ENCODE data around the gene BLOC1S4.

DNA sequence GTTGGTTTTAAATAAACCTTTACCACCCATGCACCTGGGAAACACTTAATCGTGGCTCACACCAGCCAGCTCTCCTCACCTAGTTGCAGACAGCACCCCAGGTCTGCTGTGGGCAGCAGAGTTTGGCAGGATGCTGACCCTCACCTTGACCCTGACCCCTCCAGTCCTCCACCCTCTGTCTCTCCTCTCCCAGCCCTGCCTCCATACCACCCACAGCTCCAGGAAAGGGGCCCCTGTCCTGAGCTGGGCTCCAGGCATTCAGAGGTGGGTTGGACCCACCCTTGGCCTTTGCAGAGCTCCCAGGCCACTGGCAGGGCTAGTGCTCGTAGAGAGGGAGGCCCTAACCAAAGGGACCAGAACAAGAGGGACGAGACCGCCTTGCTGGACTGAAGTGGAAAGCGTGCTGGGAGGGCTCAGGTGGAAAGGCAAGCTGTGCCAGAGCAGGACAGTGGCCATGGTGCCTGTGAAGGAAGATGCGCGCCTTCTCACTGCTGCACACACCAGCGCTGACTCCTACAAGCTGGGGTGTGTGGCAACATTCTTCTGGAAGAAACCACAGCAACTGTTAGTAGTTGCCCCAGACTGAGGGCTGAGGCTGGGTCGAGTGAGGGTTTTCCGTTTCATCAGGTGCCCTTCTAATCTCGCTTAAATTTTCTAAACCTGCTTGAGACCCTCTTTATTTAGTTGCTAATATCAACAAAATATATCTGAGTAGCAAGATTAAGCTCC lies 32.9 kb upstream of the BLOC1S4 start:
- TF ChIP-seq POLR2A (IDR thresholded peaks at IDR 0.05; ENCODE audit: low read depth, low read length) = no peak
- no peak for TF ChIP-seq TAF1 (IDR thresholded peaks at IDR 0.05; ENCODE audit: borderline replicate concordance, low read depth, low read length)
